Thoracic aorta (tissue), 2 donors: ENCODE results near the gene BACH2. TPM values are rescaled to one million over a fixed set of nuclear protein-coding genes. Genes with fewer than 3 reads are reported as not detected.

Experiments used
- ATAC-seq: fragments of 150-250 bp; one replicate; pipeline ENCODE4 v1.8.0; 2017; ENCODE audit warnings: low read depth; ENCODE audit not compliant: insufficient number of reproducible peaks, low FRiP score
- DNase-seq: peaks from one replicate; pipeline ENCODE4 v3.0.0-alpha.2; 2020; ENCODE audit warnings: low spot score
- H3K27ac ChIP-seq, 2 donors: fragments of 200-600 bp; sonication (generic); 1 replicate in 1 of 2; 2 replicates in 1 of 2; pipeline ENCODE4 v1.5.1; 2016; ENCODE audit warnings: mild to moderate bottlenecking in 2 of 2, moderate library complexity in 2 of 2
- H3K27me3 ChIP-seq: fragments of 200-600 bp; sonication (generic); replicated peaks from 2 replicates; pipeline ENCODE4 v1.6.0; 2016; ENCODE audit warnings: mild to moderate bottlenecking; ENCODE audit not compliant: insufficient read depth
- H3K36me3 ChIP-seq: fragments of 200-600 bp; sonication (generic); one replicate; pipeline ENCODE4 v1.5.1; 2016
- H3K4me1 ChIP-seq, 2 donors: fragments of 200-600 bp; sonication (generic); 1 replicate in 1 of 2; 2 replicates in 1 of 2; pipeline versions ENCODE4 v1.5.1 to v1.6.0; 2016; ENCODE audit warnings: low read depth in 2 of 2, mild to moderate bottlenecking in 1 of 2; ENCODE audit not compliant: control insufficient read depth in 1 of 2
- H3K4me3 ChIP-seq: fragments of 200-600 bp; sonication (generic); 2 replicates; pipeline ENCODE4 v1.5.1; 2016; ENCODE audit warnings: mild to moderate bottlenecking
- H3K9me3 ChIP-seq: fragments of 200-600 bp; sonication (generic); 2 replicates; pipeline ENCODE4 v1.5.1; 2016
- CTCF ChIP-seq: fragments of 200-600 bp; sonication (generic); IDR thresholded peaks from one replicate; pipeline ENCODE4 v1.5.1; 2019; ENCODE audit warnings: antibody characterized with exemption
- total RNA-seq, 2 donors: library from RNA; depleted of rRNA; stranded (reverse); fragments of >200 nt; gene quantifications; one replicate each; pipeline versions ENCODE4 v1.1.0 to v1.2.3, GENCODE V29; 2016

BACH2 gene
- total RNA-seq, 2 donors from 2014 or later: 6.1 to 17.8 TPM

- no peaks in the 10 kb centered on the region for H3K27me3 ChIP-seq
- no peaks in the 10 kb centered on the region for H3K36me3 ChIP-seq
- no peak for TF ChIP-seq CTCF
- no peaks in the 10 kb centered on the region for H3K4me1 ChIP-seq
- H3K4me3 ChIP-seq: no peak overlapping the region
- H3K9me3 ChIP-seq: no peaks in the 10 kb centered on the region
- no peak overlapping the region for H3K27ac ChIP-seq
- DNase-seq (no peak), ATAC-seq (no peak)
Measured at GRCh38 chr6:90074161-90074850, 222.3 kb downstream of the BACH2 start.

GRCh38 chr6:90072935-90073464 lies 223.6 kb downstream of the BACH2 start:
- no peak overlapping the region for H3K27ac ChIP-seq
- H3K36me3 ChIP-seq: no peaks in the 10 kb centered on the region
- no peak overlapping the region for H3K4me3 ChIP-seq
- no peak for TF ChIP-seq CTCF
- no peaks in the 10 kb centered on the region for H3K27me3 ChIP-seq
- DNase-seq (no peak), ATAC-seq (no peak)
- H3K9me3 ChIP-seq: no peaks in the 10 kb centered on the region
- H3K4me1 ChIP-seq: no peaks in the 10 kb centered on the region

- H3K27ac ChIP-seq: no peak overlapping the region
- no peaks in the 10 kb centered on the region for H3K4me1 ChIP-seq
- no peaks in the 10 kb centered on the region for H3K36me3 ChIP-seq
- ATAC-seq (no peak), DNase-seq (no peak)
- H3K27me3 ChIP-seq: no peaks in the 10 kb centered on the region
- H3K9me3 ChIP-seq: no peaks in the 10 kb centered on the region
- TF ChIP-seq CTCF: no peak
- no peak overlapping the region for H3K4me3 ChIP-seq
Measured at GRCh38 chr6:90072501-90072900, 224.1 kb downstream of the BACH2 start.

- TF ChIP-seq CTCF: no peak
- no peak overlapping the region for H3K4me3 ChIP-seq
- H3K27me3 ChIP-seq: no peaks in the 10 kb centered on the region
- H3K36me3 ChIP-seq: no peaks in the 10 kb centered on the region
- H3K27ac ChIP-seq: no peak overlapping the region
- ATAC-seq: no peak
- no peaks in the 10 kb centered on the region for H3K4me1 ChIP-seq
- no peak for DNase-seq
- no peaks in the 10 kb centered on the region for H3K9me3 ChIP-seq
Measured at GRCh38 chr6:90068703-90069523, 227.7 kb downstream of the BACH2 start.

GRCh38 chr6:90068264-90068663 lies 228.4 kb downstream of the BACH2 start:
- DNase-seq: no peak
- H3K4me3 ChIP-seq: no peak overlapping the region
- no peak overlapping the region for H3K27ac ChIP-seq
- H3K9me3 ChIP-seq: no peaks in the 10 kb centered on the region
- H3K4me1 ChIP-seq: no peaks in the 10 kb centered on the region
- no peaks in the 10 kb centered on the region for H3K36me3 ChIP-seq
- H3K27me3 ChIP-seq: no peaks in the 10 kb centered on the region
- ATAC-seq: no peak
- no peak for TF ChIP-seq CTCF
